HG03039 (cell line): ENCODE measurements around the gene FBLN5.
"Not testable (repeated sequence)": the region's sequence is repeated elsewhere in the genome, so short reads cannot be mapped to it uniquely, and the experiment has no call there.

Experiments
- ATAC-seq: cut with Tn5 transposase; IDR thresholded peaks from one replicate; pipeline ENCODE4 v1.9.1; 2021; ENCODE audit warnings: mild to moderate bottlenecking, moderate library complexity; ENCODE audit not compliant: unreplicated experiment

The FBLN5 gene

DNA sequence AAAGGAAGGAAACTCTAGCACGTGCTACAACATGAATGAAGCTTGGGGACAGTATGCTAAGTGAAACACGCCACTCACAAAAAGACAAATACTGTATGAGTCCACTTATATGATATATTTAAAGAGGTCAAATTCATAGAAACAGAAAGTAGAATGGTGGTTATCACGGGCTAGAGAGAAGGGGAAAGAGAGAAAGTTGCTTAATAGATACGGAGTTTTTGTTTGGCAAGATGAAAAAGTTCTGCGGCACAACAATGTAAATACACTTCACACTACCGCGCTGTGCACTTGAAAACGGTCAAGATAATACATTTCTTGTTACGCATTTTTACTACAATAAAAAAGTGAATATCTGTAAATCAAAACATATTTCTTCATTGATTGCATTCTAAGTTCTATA, 37.3 kb downstream of the FBLN5 start:
- ATAC-seq = no peak

DNA sequence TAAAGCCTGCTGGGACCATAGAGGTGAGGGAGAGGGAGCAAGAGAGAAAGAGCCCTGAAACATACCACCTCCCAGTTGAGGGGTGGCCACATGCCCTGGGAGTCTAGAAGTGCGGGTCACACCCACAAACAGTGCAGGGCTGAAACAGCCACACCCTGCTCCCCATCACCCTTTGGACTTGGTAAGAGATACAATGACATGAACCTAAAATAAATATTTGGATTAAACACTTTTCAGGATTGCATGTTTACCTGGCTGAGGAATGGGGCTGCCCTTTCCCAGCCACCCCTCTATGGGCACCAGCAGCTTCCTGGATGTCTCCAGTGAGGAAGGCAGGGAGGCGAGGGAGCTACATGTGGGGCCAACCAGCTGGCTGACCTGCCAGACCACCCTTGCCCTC, 41.1 kb downstream of the FBLN5 start:
- no peak for ATAC-seq

GRCh38 chr14:91904956-91905645, 42.4 kb downstream of the FBLN5 start:
- no peak for ATAC-seq

DNA sequence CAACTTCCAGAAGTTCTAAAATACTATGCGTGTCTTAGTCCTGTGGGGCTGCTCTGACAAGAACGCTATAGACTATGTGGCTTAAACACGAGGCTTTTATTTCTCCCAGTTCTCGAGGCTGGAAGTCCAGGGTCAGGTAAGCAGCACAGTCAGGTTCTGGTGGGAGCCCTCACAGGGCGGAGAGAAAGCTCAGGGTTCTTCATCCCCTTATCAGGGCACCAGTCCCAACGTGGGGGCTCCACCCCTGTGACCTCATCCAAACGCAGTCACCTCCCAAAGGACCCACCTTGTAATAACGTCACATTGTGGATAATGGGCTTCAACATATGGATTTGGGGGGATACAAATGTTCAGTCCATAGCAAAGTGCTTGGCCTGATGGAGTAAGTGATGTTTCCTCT, 43.0 kb downstream of the FBLN5 start:
- ATAC-seq = no peak

- no peak for ATAC-seq
Measured at GRCh38 chr14:91903070-91903469, 44.4 kb downstream of the FBLN5 start.

DNA sequence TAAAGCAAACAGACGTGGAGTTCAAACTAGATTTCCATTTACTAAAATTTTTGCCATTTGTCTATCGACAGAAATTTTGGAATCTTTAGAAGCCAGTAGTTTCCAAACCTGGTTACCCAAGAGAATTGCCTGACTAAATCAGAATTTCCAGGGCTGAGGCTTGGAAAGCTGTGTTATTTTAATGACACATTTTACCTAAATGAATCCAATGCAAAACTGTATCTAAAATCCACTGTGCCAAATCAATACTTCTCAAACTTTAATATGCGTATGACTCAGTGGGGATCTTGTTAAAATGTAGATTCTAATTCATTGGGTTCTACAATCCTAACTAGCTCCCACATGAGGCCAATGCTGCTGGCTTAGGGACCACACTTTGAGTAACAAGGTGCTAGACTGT, 45.2 kb downstream of the FBLN5 start:
- no peak for ATAC-seq

GRCh38 chr14:91901449-91902226, 45.9 kb downstream of the FBLN5 start:
- no peak for ATAC-seq

DNA sequence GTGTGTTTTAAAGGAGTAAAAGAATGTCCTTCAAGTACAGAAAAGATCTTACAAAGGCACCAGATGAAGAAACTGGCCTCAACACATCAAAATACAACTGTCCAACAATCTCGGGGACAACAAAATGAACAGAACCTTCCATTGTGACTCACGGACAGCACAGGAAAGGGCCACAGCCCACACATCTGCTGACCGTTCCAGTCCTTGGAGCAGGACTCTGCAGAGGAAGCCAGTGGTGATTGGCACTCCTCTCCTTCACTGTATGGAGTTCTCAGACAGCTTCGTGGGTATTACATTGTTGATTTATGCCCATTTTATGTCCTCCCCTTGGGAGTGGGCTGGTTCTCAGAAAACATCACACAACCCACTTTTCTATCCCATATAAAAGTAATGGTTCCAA, 47.7 kb downstream of the FBLN5 start:
- ATAC-seq = no peak

- no peak for ATAC-seq
Measured at GRCh38 chr14:91899213-91899612, 48.3 kb downstream of the FBLN5 start.

DNA sequence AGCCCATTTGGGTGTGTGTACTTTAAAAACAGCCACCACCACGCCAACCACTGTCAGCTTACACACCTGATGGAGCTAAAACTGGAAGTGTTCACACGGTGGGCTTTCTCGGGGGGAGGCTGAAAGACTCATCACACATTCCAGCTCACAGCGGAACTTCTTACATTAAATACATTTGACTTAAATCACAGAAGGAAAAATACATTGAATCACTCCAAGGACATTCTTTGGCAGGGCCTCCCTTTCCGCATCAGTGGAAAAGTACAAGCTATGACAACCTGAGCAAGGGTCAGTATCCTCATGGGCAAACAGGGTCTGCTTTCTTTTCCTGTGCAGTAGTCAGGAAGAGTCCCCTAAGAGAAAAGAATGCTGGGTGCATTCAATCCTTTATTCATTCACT, 49.1 kb downstream of the FBLN5 start:
- ATAC-seq = no peak

- ATAC-seq = not testable (repeated sequence)
Measured at GRCh38 chr14:91897716-91898115, 49.8 kb downstream of the FBLN5 start.

- no peak for ATAC-seq
Measured at GRCh38 chr14:91897106-91897701, 50.3 kb downstream of the FBLN5 start.

- no peak for ATAC-seq
Measured at GRCh38 chr14:91896419-91896818, 51.1 kb downstream of the FBLN5 start.

DNA sequence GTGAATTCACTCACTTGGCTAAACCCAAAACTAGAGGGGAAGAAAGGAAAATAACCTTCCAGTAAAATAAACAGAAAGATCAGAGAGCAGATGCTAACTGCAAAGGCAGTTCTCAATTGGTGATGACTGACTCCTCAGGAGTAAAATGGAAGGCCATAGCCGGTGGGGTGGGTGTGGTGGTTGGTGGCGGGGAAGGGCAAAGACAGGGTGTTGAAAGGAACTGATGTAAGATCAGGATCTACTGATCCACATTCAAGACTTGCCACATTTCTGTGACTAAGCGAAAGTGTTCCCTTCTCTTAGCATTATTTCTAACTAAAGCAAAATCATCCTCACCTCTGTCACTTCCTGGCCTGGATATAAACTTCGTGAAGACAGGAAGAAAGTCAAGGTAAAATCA, 53.8 kb downstream of the FBLN5 start:
- no peak for ATAC-seq

DNA sequence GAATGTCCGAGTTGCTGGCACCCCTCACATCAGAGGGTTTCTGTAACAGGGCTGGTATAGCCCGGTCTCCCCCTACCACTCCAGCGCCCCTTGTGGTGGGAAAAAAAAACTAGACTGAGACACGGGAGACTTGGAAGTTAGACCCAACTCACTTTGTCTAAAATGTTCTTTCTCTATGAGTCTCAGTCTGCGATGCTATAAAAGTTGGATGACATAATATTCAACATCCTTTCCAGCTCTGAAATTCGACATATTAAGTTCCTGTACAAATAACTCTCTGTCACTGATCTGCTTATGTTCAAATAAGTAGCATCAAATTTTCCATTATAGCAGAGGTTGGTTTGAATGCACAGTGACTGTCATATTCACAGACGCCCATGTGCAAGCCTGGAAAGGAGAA, 54.5 kb downstream of the FBLN5 start:
- no peak for ATAC-seq

DNA sequence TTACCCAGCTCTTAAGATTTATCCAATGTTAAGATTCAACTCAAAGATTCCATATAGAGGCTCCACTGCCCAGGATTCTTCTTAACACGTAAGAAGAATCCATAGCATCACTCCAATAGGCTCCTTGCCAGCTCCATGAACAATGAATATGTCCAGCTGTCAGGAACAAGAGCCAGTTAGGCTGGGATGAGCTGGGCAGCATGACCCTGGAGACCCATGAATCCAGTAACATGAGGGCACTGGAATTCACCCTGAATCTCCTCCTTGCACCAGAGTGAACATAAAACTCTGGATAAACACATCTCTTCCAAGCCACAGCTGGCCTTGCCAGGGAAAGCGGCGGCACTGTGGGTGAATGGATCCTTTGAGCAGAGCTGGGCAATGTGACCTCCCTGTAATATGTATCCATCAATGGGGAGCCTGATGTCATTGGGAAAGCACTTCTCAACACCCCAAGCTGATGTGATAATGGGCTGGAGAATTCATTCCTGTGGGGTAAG, 55.7 kb downstream of the FBLN5 start:
- no peak for ATAC-seq

DNA sequence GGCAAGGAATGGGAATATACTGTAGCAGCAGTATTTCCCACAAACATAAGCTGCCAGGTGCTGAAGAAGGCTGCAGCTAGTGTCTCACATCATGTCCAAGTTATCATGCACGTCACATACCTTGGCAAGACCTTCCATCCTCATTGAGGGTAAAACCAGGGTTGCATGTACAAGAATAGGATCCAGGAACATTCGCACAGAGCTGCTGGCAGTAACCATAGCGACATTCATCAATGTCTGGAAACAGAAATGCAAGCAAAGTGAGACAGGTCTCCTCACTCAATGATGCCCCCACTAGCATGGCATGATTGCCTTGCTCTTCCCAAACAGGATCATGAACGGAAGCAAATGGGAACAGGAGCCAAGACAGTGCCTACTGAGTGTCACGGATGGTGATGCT, 56.4 kb downstream of the FBLN5 start:
- no peak for ATAC-seq

GRCh38 chr14:91890291-91890749, 57.2 kb downstream of the FBLN5 start:
- ATAC-seq = no peak

GRCh38 chr14:91889477-91890211, 57.9 kb downstream of the FBLN5 start:
- ATAC-seq = no peak

- ATAC-seq = no peak
Measured at GRCh38 chr14:91888641-91889476, 58.6 kb downstream of the FBLN5 start.
